HG02588 (cell line): ENCODE measurements around the gene SRGAP1.

Source experiments
- ATAC-seq: cut with Tn5 transposase; IDR thresholded peaks from one replicate; pipeline ENCODE4 v1.9.1; 2021; ENCODE audit warnings: mild to moderate bottlenecking, moderate library complexity; ENCODE audit not compliant: unreplicated experiment

SRGAP1 gene

GRCh38 chr12:64077922-64078321 lies 233.4 kb downstream of the SRGAP1 start:
- ATAC-seq = no peak

GRCh38 chr12:64080319-64081007 lies 236.0 kb downstream of the SRGAP1 start:
- no peak for ATAC-seq

GRCh38 chr12:64081008-64081404 lies 236.5 kb downstream of the SRGAP1 start:
- ATAC-seq = no peak

- ATAC-seq = no peak
Observed at GRCh38 chr12:64082116-64082515, 237.6 kb downstream of the SRGAP1 start.

GRCh38 chr12:64082866-64083268 lies 238.4 kb downstream of the SRGAP1 start:
- no peak for ATAC-seq

GRCh38 chr12:64083285-64084210 lies 239.0 kb downstream of the SRGAP1 start:
- ATAC-seq = no peak

- ATAC-seq = no peak
Observed at GRCh38 chr12:64085154-64085553, 240.7 kb downstream of the SRGAP1 start.

- no peak for ATAC-seq
Observed at GRCh38 chr12:64085996-64086395, 241.5 kb downstream of the SRGAP1 start.

- no peak for ATAC-seq
Observed at GRCh38 chr12:64086946-64087345, 242.4 kb downstream of the SRGAP1 start.

- ATAC-seq = no peak
Observed at GRCh38 chr12:64087761-64088160, 243.3 kb downstream of the SRGAP1 start.

- ATAC-seq = no peak
Observed at GRCh38 chr12:64088431-64089349, 244.2 kb downstream of the SRGAP1 start.

- no peak for ATAC-seq
Observed at GRCh38 chr12:64090047-64090446, 245.5 kb downstream of the SRGAP1 start.

GRCh38 chr12:64091186-64091585 lies 246.7 kb downstream of the SRGAP1 start:
- no peak for ATAC-seq

GRCh38 chr12:64092507-64093196 lies 248.2 kb downstream of the SRGAP1 start:
- no peak for ATAC-seq

- ATAC-seq = no peak
Observed at GRCh38 chr12:64093689-64094088, 249.2 kb downstream of the SRGAP1 start.

- no peak for ATAC-seq
Observed at GRCh38 chr12:64097366-64098105, 253.0 kb downstream of the SRGAP1 start.

- ATAC-seq = no peak
Observed at GRCh38 chr12:64098709-64099354, 254.3 kb downstream of the SRGAP1 start.

GRCh38 chr12:64099397-64099796 lies 254.9 kb downstream of the SRGAP1 start:
- ATAC-seq = no peak

- no peak for ATAC-seq
Observed at GRCh38 chr12:64102339-64102738, 257.8 kb downstream of the SRGAP1 start.
